ENCODE results near the gene FBP1.

GRCh38 chr9:94639999-94640376 is 670 bp upstream of the FBP1 start:
- TF ChIP-seq GATA2 (IDR thresholded peaks at IDR 0.05; ENCODE audit: low read depth, low read length) (no peak), GATA3 (IDR thresholded peaks at IDR 0.05; ENCODE audit: low read depth, low read length) (no peak)
